Activated CD4-positive, alpha-beta T cell treated with anti-CD3 and anti-CD28 coated beads for 48 hours (primary cell): ENCODE results near the gene BLTP3A.
"Not testable (repeated sequence)": the region's sequence is repeated elsewhere in the genome, so short reads cannot be mapped to it uniquely, and the experiment has no call there.

Experiments
- DNase-seq: peaks from one replicate; pipeline ENCODE4 v3.0.0-alpha.2; 2020

Gene BLTP3A

DNA sequence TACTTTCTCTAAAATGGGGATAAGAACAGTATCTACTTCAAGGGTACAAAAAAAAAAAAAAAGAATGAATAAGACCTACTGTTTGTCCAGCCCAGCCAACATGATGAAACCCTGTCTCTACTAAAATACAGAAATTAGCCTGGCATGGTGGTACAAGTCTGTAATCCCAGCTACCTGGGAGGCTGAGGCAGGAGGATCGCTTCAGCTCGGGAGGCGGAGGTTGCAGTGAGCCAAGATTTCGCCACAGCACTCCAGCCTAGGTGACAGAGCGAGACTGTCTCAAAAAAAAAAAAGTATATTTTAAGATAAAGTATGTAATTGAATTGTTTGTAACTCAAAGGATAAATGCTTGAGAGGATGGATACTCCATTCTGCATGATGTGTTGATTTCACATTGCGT is 2.0 kb downstream of the BLTP3A start:
- DNase-seq, result no peak

DNA sequence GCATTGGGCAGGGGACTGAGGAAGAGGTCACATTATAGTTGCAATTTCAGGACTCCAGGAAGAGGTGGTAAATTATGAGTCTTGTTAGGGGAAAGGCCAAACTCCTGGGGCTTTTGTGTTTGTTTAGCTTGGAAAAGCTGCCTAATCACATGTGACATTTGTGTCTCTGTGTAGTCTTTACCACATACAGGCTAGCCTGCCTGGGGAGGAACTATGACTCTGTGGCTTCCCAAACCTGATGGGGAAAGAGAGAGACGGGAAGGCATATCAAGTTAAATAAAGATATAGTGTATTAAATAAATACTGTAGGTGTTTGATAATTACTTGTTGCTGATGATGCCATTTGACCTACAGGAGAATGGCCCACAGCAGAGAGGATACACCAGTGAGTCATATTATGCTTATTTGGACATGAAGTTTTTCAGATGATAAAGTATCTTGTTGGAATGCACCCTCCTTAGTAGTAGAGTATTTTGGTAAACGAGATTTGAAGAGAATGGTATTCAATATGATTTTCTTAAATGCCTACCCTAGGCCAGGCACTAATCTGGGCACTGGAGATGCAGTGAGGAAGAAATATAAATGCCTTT is 4.0 kb downstream of the BLTP3A start:
- no peak for DNase-seq

DNA sequence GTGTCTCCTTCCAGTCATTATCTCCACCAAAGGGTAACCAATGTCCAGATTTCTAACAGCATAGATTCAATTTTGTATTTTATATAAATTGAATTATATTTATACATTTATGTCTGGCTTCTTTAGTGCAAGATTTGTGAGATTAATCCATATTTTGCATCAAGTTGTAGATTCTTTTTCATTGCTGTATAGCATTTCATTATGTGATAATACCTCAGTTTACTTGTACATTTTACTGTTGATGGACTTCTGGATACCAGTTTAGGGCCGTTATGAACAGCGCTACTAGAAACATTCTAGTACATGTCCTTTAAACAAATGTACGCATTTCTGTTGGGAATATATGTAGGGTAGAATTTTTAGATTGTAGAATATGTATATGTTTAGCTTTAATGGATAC is 6.2 kb downstream of the BLTP3A start:
- DNase-seq, result no peak

DNA sequence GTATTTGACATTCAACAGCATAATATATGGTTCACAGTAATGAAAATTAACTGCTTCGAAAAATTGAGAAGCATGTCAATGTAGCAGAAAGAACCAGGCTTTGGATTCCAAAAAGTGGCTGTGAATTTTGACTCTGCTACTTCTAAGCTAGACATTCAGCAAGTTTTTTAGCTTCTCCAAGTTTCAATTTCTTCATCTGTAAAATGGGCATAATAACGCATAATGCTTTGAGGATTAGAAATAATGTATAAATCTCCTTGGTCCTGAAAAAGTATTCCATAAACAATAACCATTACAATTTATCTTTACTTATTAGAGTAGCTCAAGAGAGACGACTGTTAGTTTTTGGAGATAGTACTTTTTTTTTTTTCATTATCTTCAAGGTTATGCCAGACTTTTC is 7.7 kb downstream of the BLTP3A start:
- DNase-seq, result no peak

DNA sequence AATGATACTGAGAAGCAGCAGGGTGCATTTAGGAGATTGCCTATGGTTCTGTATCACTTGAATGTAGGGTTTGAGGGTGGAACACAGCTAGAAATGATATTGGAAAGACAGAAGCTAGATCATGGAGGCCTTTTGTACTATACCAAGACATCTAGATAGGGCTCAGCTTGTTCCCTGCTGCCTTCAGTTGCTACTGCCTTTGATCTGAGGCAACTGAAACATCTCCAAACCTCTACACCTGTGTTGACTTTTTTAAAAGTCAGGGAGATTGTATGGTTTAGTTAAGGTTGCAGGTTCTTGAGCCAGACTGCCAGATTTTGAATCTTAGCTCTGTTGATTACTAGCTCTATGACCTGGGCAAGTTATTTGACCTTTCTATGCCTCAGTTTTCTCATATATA is 12.7 kb downstream of the BLTP3A start:
- DNase-seq, result no peak

DNA sequence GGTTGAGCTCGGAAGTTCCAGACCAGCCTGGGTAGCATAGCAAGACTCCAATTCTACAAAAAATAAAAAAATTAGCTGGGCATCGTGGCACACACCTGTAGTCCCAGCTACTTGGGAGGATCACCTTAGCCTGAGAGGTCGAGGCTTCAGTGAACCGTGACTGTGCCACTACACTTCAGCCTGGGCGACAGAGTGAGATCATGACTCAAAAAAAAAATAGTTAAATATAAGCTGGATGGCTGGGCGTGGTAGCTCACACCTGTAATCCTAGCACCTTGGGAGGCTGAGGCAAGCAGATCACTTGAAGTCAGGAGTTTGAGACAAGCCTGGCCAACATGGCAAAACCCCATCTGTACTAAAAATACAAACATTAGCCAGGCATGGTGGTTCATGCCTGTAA is 13.2 kb downstream of the BLTP3A start:
- not testable (repeated sequence) for DNase-seq

DNA sequence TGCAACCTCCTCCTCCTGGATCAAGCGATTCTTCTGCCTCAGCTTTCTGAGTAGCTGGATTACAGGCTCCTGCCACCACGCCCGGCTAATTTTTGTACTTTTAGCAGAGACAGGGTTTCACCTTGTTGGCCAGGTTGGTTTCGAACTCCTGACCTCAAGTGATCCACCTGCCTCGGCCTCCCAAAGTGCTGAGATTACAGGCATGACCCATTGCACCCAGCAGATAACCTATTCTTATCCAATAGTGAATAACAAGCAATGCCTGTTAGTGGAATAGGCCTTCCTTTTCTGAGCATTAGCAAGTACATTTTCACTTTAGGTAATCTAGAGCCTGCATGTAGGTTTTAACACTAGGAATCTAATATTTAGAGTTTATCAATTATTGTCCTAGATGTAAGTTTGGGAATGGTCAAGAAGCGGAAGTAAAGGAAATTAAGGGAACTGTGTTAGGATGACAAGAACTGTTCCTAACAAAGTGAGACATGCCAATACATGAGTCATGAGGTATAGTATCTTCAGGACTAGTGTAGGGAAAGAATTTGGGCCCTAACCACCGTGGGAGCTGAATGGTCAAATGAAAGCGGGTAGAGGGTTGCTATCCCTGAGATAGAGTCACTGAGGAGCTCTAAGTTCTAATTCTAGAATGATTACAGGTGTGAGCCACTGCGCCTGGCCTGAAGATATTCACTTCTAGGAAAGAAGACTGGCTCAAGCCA is 15.0 kb downstream of the BLTP3A start:
- no peak for DNase-seq

DNA sequence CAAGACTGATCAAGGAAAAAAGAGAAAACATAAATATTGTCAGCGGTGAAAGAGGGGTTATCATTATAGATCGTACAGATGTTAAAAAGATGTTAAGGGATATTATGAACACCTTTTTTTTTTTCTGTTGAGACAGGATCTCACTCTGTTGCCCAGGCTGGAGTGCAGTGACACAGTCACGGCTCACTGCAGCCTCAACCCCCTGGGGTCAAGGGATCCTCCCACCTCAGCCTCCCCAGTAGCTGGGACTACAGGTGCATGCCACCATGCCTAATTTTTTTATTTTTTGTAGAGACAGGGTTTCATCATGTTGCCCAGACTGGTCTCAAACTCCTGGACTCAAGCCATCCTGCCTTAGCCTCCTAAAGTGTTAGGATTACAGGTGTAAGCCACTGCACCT is 16.6 kb downstream of the BLTP3A start:
- not testable (repeated sequence) for DNase-seq

DNA sequence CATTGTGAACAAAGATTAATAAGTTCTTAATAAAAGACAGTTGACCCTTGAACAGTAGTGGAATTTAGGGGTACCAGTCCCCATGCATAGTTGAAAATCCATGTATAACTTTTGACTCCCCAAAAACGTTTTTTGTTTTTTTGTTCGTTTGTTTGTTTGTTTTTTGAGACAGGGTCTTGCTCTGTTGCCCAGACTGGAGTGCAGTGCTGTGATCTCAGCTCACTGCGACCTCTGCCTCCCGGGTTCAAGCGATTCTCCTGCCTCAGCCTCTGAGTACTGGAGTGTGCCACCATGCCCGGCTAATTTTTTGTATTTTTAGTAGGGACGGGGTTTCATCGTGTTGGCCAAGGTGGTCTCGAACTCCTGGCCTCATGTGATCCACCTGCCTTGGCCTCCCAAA is 17.5 kb downstream of the BLTP3A start:
- not testable (repeated sequence) for DNase-seq

DNA sequence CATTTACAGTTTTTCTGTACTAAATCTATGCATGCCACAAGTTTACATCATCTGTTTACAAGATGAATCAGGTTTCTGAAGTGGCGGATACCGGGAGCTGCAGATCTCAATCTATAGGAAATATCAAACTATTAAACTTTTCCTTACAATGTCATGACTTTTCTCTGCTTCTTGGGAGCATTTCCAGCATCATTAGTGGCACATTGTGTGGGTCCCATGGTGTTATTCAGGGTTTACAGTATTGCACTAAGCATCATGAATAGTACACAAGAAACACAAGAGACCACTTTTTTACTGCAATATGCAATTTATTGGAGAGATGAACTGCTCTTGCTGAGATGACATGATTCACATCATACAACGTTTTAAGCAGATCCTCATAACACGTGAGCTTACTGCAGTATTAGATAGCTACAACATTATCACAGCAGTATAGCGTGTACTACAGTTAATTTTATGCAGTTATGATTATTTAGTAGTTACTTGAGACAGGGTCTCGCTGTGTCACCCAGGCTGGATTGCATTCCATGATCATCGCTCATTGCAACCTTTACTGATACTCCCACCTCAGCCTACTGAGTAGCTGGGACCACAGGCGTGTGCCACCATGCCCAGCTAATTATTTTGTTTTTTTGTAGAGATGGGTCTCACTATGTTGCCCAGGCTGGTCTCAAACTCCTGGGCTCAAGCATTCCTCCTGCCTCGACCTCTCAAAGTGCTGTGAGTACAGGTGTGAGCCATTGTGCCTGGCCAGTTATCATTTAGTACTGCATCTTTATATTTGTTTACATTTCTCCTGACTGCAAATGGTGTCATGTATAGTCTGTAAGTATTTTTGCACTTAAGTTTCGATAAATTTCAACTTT is 18.4 kb downstream of the BLTP3A start:
- DNase-seq, result no peak

DNA sequence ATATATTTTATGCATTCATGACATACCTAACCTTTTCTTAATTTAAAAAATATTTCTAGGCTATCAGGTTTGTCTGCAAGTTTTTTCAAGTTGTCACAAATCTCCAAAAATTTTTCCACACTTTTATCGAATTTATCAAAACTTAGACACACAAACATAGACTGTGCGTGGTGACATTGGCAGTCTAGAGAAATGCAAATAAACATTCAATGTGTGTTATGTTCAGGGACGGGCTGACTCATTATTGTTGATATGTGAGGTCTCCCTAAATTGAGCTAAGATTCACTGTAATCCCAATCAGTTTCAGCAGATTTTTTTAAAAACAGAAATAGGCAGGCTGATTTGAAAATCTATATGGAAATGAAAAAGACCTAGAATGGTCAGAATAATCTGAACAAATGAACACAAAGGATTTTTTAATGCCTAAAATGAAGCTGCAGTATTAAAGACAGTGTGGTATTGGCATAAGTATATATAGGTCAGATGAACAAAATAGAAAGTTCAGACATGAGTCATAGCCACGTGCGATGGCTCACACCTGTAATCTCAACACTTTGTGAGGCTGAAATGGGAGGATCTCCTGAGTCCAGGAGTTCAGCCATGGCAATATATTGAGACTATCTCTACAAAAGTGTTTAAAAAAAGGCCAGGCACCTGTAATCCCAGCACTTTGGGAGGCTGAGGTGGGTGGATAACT is 19.2 kb downstream of the BLTP3A start:
- peak; percentile 38 for DNase-seq

DNA sequence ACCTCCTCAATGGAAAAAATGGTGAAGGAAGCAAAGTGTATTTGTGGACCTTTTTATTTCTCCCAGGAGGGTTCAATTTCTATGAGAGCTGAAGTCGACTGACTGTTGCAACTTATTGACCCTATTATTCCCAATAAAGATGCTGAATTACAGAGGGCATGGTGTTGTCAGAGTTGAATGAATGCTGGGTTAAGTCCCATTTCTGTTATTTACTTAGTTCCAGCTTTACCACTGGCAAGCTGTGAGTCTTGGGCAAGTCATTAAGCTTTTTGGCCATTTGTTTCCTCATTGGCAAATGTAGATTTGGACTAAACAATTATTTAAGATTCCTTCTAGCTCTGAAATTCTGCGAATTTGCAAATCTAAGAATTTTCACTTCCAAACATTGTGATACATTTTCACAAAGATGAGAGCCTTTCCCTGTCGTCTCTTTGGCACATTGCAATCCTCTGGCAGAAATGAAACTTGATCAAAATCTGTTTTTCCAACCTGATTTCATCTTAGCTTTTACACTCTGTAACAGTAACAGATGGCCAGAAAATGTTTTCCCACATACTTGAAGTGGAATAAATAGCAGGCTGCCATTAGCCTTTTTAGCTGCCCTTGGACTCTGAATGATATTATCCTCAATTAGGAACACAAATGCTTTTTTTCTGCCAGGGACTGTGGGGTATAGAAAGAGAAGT is 21.3 kb downstream of the BLTP3A start:
- DNase-seq, result no peak

DNA sequence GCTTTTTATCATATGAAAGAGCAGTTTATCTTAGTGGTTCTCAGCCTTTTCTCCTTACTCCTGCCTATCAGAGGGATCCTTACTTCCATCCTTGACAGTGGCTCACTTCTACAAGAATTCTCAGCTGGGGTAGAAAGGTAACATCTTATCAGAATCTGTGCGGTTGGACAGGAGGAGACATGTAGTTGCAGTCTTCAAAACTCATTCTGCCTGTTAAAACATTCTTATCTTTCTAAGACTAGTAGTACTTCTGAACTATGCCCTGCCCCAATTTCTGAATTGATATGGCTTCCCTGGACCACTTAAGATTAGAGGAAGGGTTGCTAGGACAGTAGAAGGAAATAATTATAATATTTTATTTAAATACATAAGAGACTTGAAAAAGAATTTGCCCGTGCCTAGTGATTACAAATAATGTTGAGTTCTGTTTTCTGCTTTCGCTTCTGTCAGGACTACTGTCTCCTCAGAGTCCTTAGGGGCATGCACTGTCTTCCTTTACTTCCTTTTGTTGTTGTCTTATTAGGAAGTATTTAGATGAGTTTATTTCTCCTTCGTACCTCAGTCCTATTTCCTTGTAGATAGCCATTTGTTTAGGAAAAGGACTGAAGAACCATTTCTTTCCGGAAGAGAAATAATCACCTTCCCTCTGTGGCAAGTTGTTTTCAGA is 24.9 kb downstream of the BLTP3A start:
- no peak for DNase-seq

DNA sequence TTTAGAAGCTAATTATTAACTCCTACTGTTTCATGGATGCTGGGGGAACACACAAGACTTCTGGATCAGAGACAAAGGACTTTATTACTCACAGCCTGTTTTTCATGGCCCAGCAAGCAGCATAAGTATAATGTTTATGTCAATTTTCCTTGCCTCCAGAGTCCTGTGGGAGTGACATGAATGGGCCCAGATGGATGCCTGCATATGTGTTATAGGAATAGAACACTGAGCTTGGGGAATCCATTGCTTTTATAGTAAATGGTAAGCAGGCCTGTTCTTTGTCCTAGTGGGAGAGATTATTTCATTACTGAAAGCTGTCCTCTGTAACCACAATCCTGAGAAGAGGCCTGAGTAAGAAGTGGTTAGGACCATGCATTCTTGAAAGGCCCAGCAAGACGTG is 25.6 kb downstream of the BLTP3A start:
- DNase-seq, result no peak

DNA sequence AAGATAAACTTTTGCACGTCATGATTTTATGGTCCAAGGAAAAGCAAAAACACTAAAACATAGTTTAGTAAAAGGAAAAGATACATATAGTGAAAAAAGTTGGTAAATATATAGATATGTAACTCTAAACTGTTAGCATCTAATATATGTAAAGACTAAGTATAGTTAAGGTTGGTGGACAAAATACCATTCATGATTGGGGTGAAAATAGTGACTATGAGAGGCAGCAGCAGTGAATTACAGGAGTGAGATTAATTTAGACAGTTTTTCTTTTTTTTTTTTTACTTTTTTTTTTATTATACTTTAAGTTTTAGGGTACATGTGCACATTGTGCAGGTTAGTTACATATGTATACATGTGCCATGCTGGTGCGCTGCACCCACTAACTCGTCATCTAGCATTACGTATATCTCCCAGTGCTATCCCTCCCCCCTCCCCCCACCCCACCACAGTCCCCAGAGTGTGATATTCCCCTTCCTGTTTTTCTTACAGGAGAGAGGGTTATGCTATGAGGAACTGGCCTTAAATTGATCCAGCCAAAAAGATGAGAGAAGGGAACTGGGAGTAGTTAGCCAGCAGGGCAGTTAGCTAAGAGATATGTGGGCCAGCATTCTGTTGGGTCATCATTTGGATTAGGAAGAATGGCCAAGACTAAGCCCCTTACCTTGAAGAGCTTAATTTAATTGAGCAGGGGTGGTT is 27.1 kb downstream of the BLTP3A start:
- DNase-seq, result not testable (repeated sequence)

DNA sequence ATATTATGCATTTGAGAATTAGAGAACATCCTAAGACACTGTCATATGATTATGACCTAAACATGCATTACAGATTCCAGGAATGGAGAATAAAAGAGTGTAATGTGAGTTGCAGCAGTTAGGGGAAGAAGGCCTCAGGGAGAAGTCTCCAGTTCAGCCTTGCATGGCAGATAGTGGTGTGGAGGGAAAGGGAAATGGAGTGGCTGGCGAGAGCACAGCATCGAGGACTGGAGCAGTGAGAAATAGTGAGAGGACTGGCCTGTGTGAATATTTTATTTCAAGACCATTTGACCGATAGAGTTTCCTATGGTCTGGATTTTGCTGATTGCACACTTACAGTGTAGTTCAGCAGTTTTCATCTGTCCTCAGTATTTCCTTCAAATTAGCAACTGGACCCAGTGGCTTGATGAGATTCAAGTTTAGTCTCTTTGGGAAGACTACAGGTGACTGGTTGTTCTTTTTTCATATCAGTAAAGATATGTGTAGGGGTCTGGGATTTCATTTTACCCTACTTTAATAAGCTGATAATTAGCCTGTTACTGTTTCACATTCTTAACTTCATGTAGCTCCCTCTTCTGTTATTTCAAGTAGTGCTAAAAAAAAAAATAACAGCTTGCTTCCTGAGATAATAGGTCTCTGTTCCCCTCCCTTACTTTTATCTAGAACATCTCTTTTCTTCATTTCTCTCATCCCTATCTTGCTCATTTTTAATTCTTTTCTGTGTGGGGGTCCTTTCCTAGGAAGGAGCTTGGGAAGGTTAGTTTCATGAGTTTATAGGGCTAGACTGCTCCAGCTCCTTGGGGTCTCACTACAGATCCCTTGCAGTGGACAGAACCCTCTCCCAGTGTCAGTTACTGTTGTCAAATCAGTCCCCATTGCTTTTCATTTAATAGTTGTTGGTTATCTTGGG is 27.9 kb downstream of the BLTP3A start:
- no peak for DNase-seq

DNA sequence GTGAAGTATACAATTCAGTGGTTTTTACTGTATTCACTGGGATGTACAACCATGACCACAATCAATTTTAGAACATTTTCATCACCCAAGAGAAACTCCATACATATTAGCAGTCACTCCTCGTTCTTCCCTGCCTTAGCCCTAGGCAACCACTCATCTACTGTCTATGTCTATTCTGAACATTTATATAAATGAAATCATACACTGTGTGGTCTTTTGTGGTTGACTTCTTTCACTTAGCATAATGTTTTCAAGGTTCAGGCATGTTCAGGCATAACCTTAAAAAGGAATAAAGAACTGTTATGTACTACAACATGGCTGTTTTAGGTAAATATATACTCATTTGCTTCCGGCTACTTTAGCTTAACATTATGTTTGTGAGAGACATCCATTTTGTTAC is 37.3 kb downstream of the BLTP3A start:
- no peak for DNase-seq

DNA sequence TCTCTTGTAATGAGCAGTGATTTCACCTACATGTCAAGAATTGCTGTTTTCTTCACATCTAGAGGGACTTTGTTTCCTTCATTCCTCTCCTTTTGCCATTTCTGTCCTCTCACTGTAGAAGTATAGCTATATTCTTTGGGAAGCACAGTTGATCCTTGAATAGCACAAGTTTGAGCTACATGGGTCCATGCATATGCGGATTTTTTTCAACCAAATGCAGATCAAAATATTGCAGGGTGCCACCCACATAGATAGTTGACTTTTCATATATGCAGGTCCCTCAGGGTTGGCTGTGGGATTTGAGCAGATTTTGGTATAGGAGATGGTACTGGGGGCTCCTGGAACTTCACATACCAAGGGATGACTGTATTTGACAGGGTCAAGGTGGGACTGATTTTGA is 41.1 kb downstream of the BLTP3A start:
- no peak for DNase-seq

DNA sequence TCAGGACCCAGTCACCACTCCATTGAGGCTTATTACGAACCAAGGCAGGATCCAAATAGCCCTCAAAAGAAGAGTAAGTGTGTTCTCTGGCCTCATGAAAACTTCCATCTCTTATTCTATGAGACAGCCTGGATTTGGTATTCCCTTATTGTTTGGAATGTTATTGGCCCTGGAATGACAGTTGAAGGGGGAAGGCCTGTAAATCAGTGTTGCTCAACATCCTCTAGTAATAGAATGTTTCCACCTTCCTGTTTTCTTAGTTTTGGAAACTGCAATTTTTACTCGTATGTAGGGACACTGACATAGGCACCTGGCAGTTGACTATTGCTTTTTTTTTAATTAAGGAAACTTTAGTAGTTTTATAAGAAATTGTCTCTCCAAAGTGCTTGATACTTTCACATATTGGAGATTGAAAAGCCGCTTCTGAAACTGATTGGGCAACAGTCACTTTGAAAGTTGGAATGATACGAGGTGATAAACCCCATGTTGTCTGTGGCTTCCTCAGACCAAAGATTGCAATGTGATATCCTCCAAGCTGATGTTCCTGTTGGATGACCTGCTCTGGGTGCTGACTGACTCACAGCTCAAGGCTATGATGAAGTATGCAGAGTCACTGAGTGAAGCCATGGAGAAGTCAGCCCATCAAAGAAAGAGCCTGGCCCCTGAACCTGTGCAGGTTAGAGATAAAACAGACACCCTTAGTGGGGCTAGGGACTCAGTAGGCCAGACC is 43.1 kb downstream of the BLTP3A start:
- no peak for DNase-seq

DNA sequence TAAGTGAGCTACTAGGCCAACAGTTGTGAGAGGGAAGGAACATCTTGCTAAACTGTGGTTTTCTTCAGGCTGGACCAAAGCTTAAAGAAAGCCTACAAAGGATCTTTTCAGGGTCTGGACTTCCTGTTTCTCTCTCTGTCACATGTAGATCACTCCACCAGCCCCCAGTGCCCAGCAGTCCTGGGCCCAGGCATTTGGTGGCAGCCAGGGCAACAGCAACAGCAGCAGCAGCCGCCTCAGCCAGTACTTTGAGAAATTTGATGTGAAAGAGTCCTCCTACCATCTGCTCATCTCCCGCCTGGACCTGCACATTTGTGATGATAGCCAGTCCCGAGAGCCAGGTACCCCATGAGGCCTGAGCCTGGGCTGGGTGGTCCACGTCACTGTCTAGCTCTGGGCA is 44.1 kb downstream of the BLTP3A start:
- no peak for DNase-seq
